Measurements from ENCODE around the gene ANXA3.

Gene ANXA3

GRCh38 chr4:78627046-78627965 lies 75.7 kb downstream of the ANXA3 start:
- Histone ChIP-seq H2AFZ (no peak overlapping the region), H3K4me3 (ENCODE audit: low read depth, low read length) (no peak overlapping the region), H3K9me3 (ENCODE audit: control insufficient read depth, low read length) (no peaks in the 10 kb centered on the region), H3K36me3 (ENCODE audit: control insufficient read depth, insufficient read depth, low read length) (no peaks in the 10 kb centered on the region), H3K4me2 (ENCODE audit: low read length) (peak overlapping the region; percentile 30), H3K4me1 (no peaks in the 10 kb centered on the region), H3K27me3 (ENCODE audit: control insufficient read depth, insufficient read depth, low read length) (no peaks in the 10 kb centered on the region), H3K27ac (no peak overlapping the region), H3K79me2 (no peaks in the 10 kb centered on the region), H3K9ac (no peak overlapping the region)
- no peak for TF ChIP-seq CTCF (IDR thresholded peaks at IDR 0.05)

GRCh38 chr4:78627966-78628678 lies 76.6 kb downstream of the ANXA3 start:
- no peaks in the 10 kb centered on the region for H3K9me3 ChIP-seq (ENCODE audit: control insufficient read depth, low read length)
- no peak for TF ChIP-seq CTCF (IDR thresholded peaks at IDR 0.05)
- H3K36me3 ChIP-seq (ENCODE audit: control insufficient read depth, insufficient read depth, low read length): no peaks in the 10 kb centered on the region
- H3K79me2 ChIP-seq: no peaks in the 10 kb centered on the region
- H2AFZ ChIP-seq: no peak overlapping the region
- H3K4me2 ChIP-seq (ENCODE audit: low read length): no peak overlapping the region
- no peak overlapping the region for H3K9ac ChIP-seq
- no peak overlapping the region for H3K4me3 ChIP-seq (ENCODE audit: low read depth, low read length)
- no peaks in the 10 kb centered on the region for H3K4me1 ChIP-seq
- no peak overlapping the region for H3K27ac ChIP-seq
- no peaks in the 10 kb centered on the region for H3K27me3 ChIP-seq (ENCODE audit: control insufficient read depth, insufficient read depth, low read length)

- H3K9ac ChIP-seq: no peak overlapping the region
- no peak overlapping the region for H3K27ac ChIP-seq
- no peaks in the 10 kb centered on the region for H3K27me3 ChIP-seq (ENCODE audit: control insufficient read depth, insufficient read depth, low read length)
- H2AFZ ChIP-seq: no peak overlapping the region
- TF ChIP-seq CTCF (IDR thresholded peaks at IDR 0.05): no peak
- no peaks in the 10 kb centered on the region for H3K79me2 ChIP-seq
- no peak overlapping the region for H3K4me2 ChIP-seq (ENCODE audit: low read length)
- H3K4me3 ChIP-seq (ENCODE audit: low read depth, low read length): no peak overlapping the region
- no peaks in the 10 kb centered on the region for H3K36me3 ChIP-seq (ENCODE audit: control insufficient read depth, insufficient read depth, low read length)
- H3K9me3 ChIP-seq (ENCODE audit: control insufficient read depth, low read length): no peaks in the 10 kb centered on the region
- no peaks in the 10 kb centered on the region for H3K4me1 ChIP-seq
Observed at GRCh38 chr4:78629991-78630541, 78.5 kb downstream of the ANXA3 start.

- Histone ChIP-seq H3K27ac (no peak overlapping the region), H3K4me3 (ENCODE audit: low read depth, low read length) (no peak overlapping the region), H3K9ac (no peak overlapping the region), H3K9me3 (ENCODE audit: control insufficient read depth, low read length) (no peaks in the 10 kb centered on the region), H3K4me1 (no peaks in the 10 kb centered on the region), H3K4me2 (ENCODE audit: low read length) (no peak overlapping the region), H3K36me3 (ENCODE audit: control insufficient read depth, insufficient read depth, low read length) (no peaks in the 10 kb centered on the region), H3K79me2 (no peaks in the 10 kb centered on the region), H3K27me3 (ENCODE audit: control insufficient read depth, insufficient read depth, low read length) (no peaks in the 10 kb centered on the region), H2AFZ (no peak overlapping the region)
- TF ChIP-seq CTCF (IDR thresholded peaks at IDR 0.05): no peak
Observed at GRCh38 chr4:78630615-78631014, 79.0 kb downstream of the ANXA3 start.

Data from parathyroid adenoma (tissue), 2 donors.